Fibroblast of lung (primary cell): Measurements from ENCODE around the gene KLHL12. TPM values are rescaled to one million over a fixed set of nuclear protein-coding genes. Genes with fewer than 3 reads are reported as not detected.

Source experiments
- DNase-seq, 2 donors: peaks; one replicate each; pipeline versions ENCODE4 v3.0.0 to v3.0.0-alpha.2; 2010; ENCODE audit warnings: low read depth in 2 of 2
- H2AFZ ChIP-seq: 2 replicates; pipeline ENCODE4 v1.5.1; 2012; ENCODE audit warnings: low read length, control low read depth, inconsistent platforms
- H3K27ac ChIP-seq: 2 replicates; pipeline ENCODE4 v1.5.1; 2011; ENCODE audit warnings: low read length, control low read depth; ENCODE audit not compliant: insufficient read depth
- H3K27me3 ChIP-seq: 2 replicates; pipeline ENCODE4 v1.5.1; 2011; ENCODE audit warnings: mild to moderate bottlenecking, low read length; ENCODE audit not compliant: control insufficient read depth, insufficient read depth
- H3K36me3 ChIP-seq: 2 replicates; pipeline ENCODE4 v1.5.1; 2011; ENCODE audit warnings: low read length; ENCODE audit not compliant: control insufficient read depth, insufficient read depth
- H3K4me1 ChIP-seq: 2 replicates; pipeline ENCODE4 v1.5.1; 2011; ENCODE audit warnings: low read length; ENCODE audit not compliant: control insufficient read depth, insufficient read depth; ENCODE audit errors: extremely low read depth
- H3K4me2 ChIP-seq: 2 replicates; pipeline ENCODE4 v1.5.1; 2011; ENCODE audit warnings: low read length, control low read depth; ENCODE audit not compliant: insufficient read depth; ENCODE audit errors: extremely low read depth
- H3K4me3 ChIP-seq, 4 experiments: fragments of 200-600 bp in 1 of 4; sonication (generic) in 1 of 4; replicated peaks in 1 of 4; 2 replicates each; pipeline ENCODE4 v1.5.1; 2011 to 2016; ENCODE audit warnings: low read length in 4 of 4, low read depth in 3 of 4, mild to moderate bottlenecking in 3 of 4, control low read depth in 2 of 4, inconsistent platforms in 1 of 4, mixed read lengths in 1 of 4; ENCODE audit not compliant: insufficient read depth in 1 of 4; ENCODE audit errors: control extremely low read depth in 1 of 4
- H3K79me2 ChIP-seq: 2 replicates; pipeline ENCODE4 v1.5.1; 2012; ENCODE audit warnings: mild to moderate bottlenecking, low read length, inconsistent platforms; ENCODE audit not compliant: control insufficient read depth, insufficient read depth
- H3K9ac ChIP-seq: 2 replicates; pipeline ENCODE4 v1.5.1; 2011; ENCODE audit warnings: mild to moderate bottlenecking, low read length, control low read depth; ENCODE audit not compliant: insufficient read depth
- H3K9me3 ChIP-seq: 2 replicates; pipeline ENCODE4 v1.5.1; 2012; ENCODE audit warnings: low read depth, low read length; ENCODE audit not compliant: control insufficient read depth, insufficient read depth
- H4K20me1 ChIP-seq: 2 replicates; pipeline ENCODE4 v1.5.1; 2011; ENCODE audit warnings: low read length; ENCODE audit not compliant: control insufficient read depth, insufficient read depth; ENCODE audit errors: extremely low read depth
- CTCF ChIP-seq, 2 donors: IDR thresholded peaks in 1 of 2; conservative IDR thresholded peaks in 1 of 2; 1 replicate in 1 of 2; 2 replicates in 1 of 2; pipeline ENCODE4 v1.5.1; 2011 to 2012; ENCODE audit warnings: low read length in 2 of 2, control low read depth in 1 of 2, inconsistent platforms in 1 of 2, low read depth in 1 of 2, mild to moderate bottlenecking in 1 of 2
- EZH2 ChIP-seq: IDR thresholded peaks from 2 replicates; pipeline ENCODE4 v1.5.1; 2012; ENCODE audit warnings: low read length, control low read depth, mild to moderate bottlenecking; ENCODE audit errors: missing control alignments
- polyA plus RNA-seq, 2 donors: library from polyadenylated mRNA; depleted of rRNA in 1 of 2; stranded (reverse) in 1 of 2; unstranded in 1 of 2; fragments of >200 nt; gene quantifications; 2 replicates each; pipeline ENCODE4 v1.2.1, GENCODE V29; 2011 to 2012; ENCODE audit warnings: missing spikeins in 1 of 2
- total RNA-seq: library from RNA; depleted of rRNA; stranded (reverse); fragments of >200 nt; gene quantifications from 2 replicates; pipeline ENCODE4 v1.2.1, GENCODE V29; 2014

The KLHL12 gene
- total and polyA plus RNA-seq, 2 donors (not counting 1 experiment from before 2014, with no cell fraction given), result 46.3 to 55.5 TPM

GRCh38 chr1:202964791-202965410 is 37.9 kb upstream of the KLHL12 start:
- peaks cover 2% of the 10 kb centered on the region for H3K79me2 ChIP-seq
- no peak for TF ChIP-seq CTCF (conservative IDR thresholded peaks at IDR 0.05 in 1 of 2, IDR thresholded peaks at IDR 0.05 in 1 of 2; ENCODE audit: low read depth in 1 of 2, low read length in 2 of 2)
- peaks cover 9% of the 10 kb centered on the region for H3K36me3 ChIP-seq
- H4K20me1 ChIP-seq, result no peaks in the 10 kb centered on the region
- H2AFZ ChIP-seq, result no peak overlapping the region
- no peak overlapping the region for H3K9ac ChIP-seq
- DNase-seq, result peak in 1 of 2 donors; percentile 71
- no peak overlapping the region for H3K27ac ChIP-seq
- peaks cover 9% of the 10 kb centered on the region for H3K4me1 ChIP-seq
- H3K4me3 ChIP-seq, result no peak overlapping the region
- H3K27me3 ChIP-seq, result no peaks in the 10 kb centered on the region
- H3K4me2 ChIP-seq, result no peak overlapping the region
- H3K9me3 ChIP-seq, result no peaks in the 10 kb centered on the region

GRCh38 chr1:202961220-202961880 is 34.3 kb upstream of the KLHL12 start:
- H3K27ac ChIP-seq, result no peak overlapping the region
- no peak for DNase-seq
- no peak overlapping the region for H3K9ac ChIP-seq

GRCh38 chr1:202959276-202959620 is 32.2 kb upstream of the KLHL12 start:
- H3K4me2 ChIP-seq, result no peak overlapping the region
- H3K9me3 ChIP-seq, result no peaks in the 10 kb centered on the region
- peaks cover 32% of the 10 kb centered on the region for H3K79me2 ChIP-seq
- no peaks in the 10 kb centered on the region for H3K27me3 ChIP-seq
- H3K27ac ChIP-seq, result no peak overlapping the region
- H2AFZ ChIP-seq, result no peak overlapping the region
- H4K20me1 ChIP-seq, result no peaks in the 10 kb centered on the region
- H3K36me3 ChIP-seq, result peaks cover 9% of the 10 kb centered on the region
- no peak overlapping the region for H3K4me3 ChIP-seq
- TF ChIP-seq EZH2, result no peak
- no peak for TF ChIP-seq CTCF (conservative IDR thresholded peaks at IDR 0.05 in 1 of 2, IDR thresholded peaks at IDR 0.05 in 1 of 2; ENCODE audit: low read depth in 1 of 2, low read length in 2 of 2)
- H3K4me1 ChIP-seq, result peaks cover 12% of the 10 kb centered on the region
- peak; percentile 49 to 58 for DNase-seq
- H3K9ac ChIP-seq, result no peak overlapping the region

More at GRCh38 chr1:202961220-202961880, 34.3 kb upstream of the KLHL12 start:
- no peak overlapping the region for H2AFZ ChIP-seq
- H3K4me3 ChIP-seq, result no peak overlapping the region
- peaks cover 9% of the 10 kb centered on the region for H3K36me3 ChIP-seq
- H3K4me1 ChIP-seq, result peaks cover 13% of the 10 kb centered on the region
- no peak for TF ChIP-seq EZH2
- no peak for TF ChIP-seq CTCF (conservative IDR thresholded peaks at IDR 0.05 in 1 of 2, IDR thresholded peaks at IDR 0.05 in 1 of 2; ENCODE audit: low read depth in 1 of 2, low read length in 2 of 2)
- H4K20me1 ChIP-seq, result no peaks in the 10 kb centered on the region
- H3K27me3 ChIP-seq, result no peaks in the 10 kb centered on the region
- no peaks in the 10 kb centered on the region for H3K9me3 ChIP-seq
- peaks cover 14% of the 10 kb centered on the region for H3K79me2 ChIP-seq
- H3K4me2 ChIP-seq, result no peak overlapping the region
